Psoas muscle (tissue), 8 donors: ENCODE data around the gene ZFYVE9. TPM values are rescaled to one million over a fixed set of nuclear protein-coding genes. Genes with fewer than 3 reads are reported as not detected.
"Not testable (repeated sequence)": the region's sequence is repeated elsewhere in the genome, so short reads cannot be mapped to it uniquely, and the experiment has no call there.

Experiments
- ATAC-seq, 4 donors: fragments of 200-7000 bp; cut with Tn5 transposase; one replicate each; pipeline ENCODE4 v1.9.1; 2020; ENCODE audit warnings: moderate library complexity in 3 of 4, mild to moderate bottlenecking in 2 of 4
- DNase-seq, 2 donors: peaks; one replicate each; pipeline ENCODE4 v3.0.0-alpha.2; 2020
- H3K27ac ChIP-seq: fragments of 200-600 bp; one replicate; pipeline ENCODE4 v1.8.0; 2022
- H3K27me3 ChIP-seq, 3 donors: fragments of 200-600 bp in 1 of 3; one replicate each; pipeline versions ENCODE4 v1.6.1 to v1.8.0; 2013 to 2022; ENCODE audit warnings: low read length in 2 of 3, mild to moderate bottlenecking in 2 of 3, moderate library complexity in 1 of 3; ENCODE audit not compliant: insufficient read depth in 3 of 3
- H3K36me3 ChIP-seq, 2 donors: fragments of 200-600 bp in 1 of 2; one replicate each; pipeline versions ENCODE4 v1.6.1 to v1.8.0; 2013 to 2022; ENCODE audit warnings: low read depth in 1 of 2, mild to moderate bottlenecking in 1 of 2, moderate library complexity in 1 of 2; ENCODE audit not compliant: insufficient read depth in 1 of 2
- H3K4me1 ChIP-seq: fragments of 200-600 bp; one replicate; pipeline ENCODE4 v1.8.0; 2022
- H3K4me3 ChIP-seq: fragments of 200-600 bp; one replicate; pipeline ENCODE4 v1.8.0; 2022; ENCODE audit warnings: mild to moderate bottlenecking
- H3K9me3 ChIP-seq: fragments of 200-600 bp; one replicate; pipeline ENCODE4 v1.8.0; 2022
- CTCF ChIP-seq: fragments of 200-600 bp; IDR thresholded peaks from one replicate; pipeline ENCODE4 v1.8.0; 2022; ENCODE audit warnings: antibody characterized with exemption
- WGBS, 3 donors: extraction: QIAGEN DNeasy Blood & Tissue Kit; methylation state at CpG; one replicate each; pipeline versions ENCODE4 v1.1.6 to v1.1.7; 2013; 5-methylcytosine and 5-hydroxymethylcytosine counted together
- intact Hi-C, 2 donors: fragments of 100-400 bp; cut with DNase I; formaldehyde crosslinking; loops; one replicate each; pipeline versions ENCODE4 v1.11.0 to v1.14.2; 2022
- polyA plus RNA-seq, 3 donors: library from polyadenylated mRNA; stranded (reverse); fragments of 200-250 nt; gene quantifications; one replicate each; pipeline ENCODE4 v1.2.3, GENCODE V29; 2013
- total RNA-seq, 4 donors: library from RNA; stranded (reverse); fragmentation: NEBNext Ultra II Directional in 2 of 4; extraction: Animal tissue kit (Norgen Biotek cat#: 25700) in 2 of 4; gene quantifications; one replicate each; pipeline versions ENCODE4 v1.2.1 to v1.2.4, GENCODE V29; 2021 to 2023
- donor health status: healthy with polysubstance abuse.
- donor health status: DM: no; HTN: no; CAD: no; lungs with moderate emphysema.
- donor health status: Bipolar disorder and iron deficiency.
- donor health status: healthy.
- donor health status: DM: yes; HTN: yes; CAD: no.
- donor health status: DM: no; HTN: no; CAD: no.
- donor health status: DM: no; HTN: no; CAD: no.
- donor health status: DM: yes; HTN: yes; CAD: no.

ZFYVE9 gene
- total and polyA plus RNA-seq, 7 donors: 14.7 to 39.1 (median 31.4) TPM

- DNase-seq: no peak
- intact Hi-C loops: no loop called here
- H3K4me1 ChIP-seq: peaks cover 21% of the 10 kb centered on the region
Measured at GRCh38 chr1:52166996-52167753, 25.3 kb downstream of the ZFYVE9 start.

GRCh38 chr1:52168373-52169080, 26.6 kb downstream of the ZFYVE9 start:
- no peak for ATAC-seq
- TF ChIP-seq CTCF: no peak

More at GRCh38 chr1:52166996-52167753, 25.3 kb downstream of the ZFYVE9 start:
- ATAC-seq: peak; percentile 46 to 89 (median 84)
- no peak for TF ChIP-seq CTCF
- WGBS, 3 donors: 42 to 61% (median 46%) methylated on average over 6 of the region's 6 CpGs
- Histone ChIP-seq H3K4me3 (no peak overlapping the region), H3K27me3 (no peaks in the 10 kb centered on the region), H3K9me3 (peaks cover 7% of the 10 kb centered on the region), H3K27ac (no peak overlapping the region), H3K36me3 (no peaks in the 10 kb centered on the region)

GRCh38 chr1:52171149-52171548, 29.3 kb downstream of the ZFYVE9 start:
- H3K27ac ChIP-seq, DNase-seq, H3K27me3 ChIP-seq, ATAC-seq, H3K4me3 ChIP-seq, intact Hi-C loops, H3K36me3 ChIP-seq, H3K9me3 ChIP-seq: not testable (repeated sequence)
- 91 to 99% (median 95%) methylated on average over 4 of the region's 5 CpGs for WGBS, 3 donors
- H3K4me1 ChIP-seq: peaks cover 18% of the 10 kb centered on the region

More at GRCh38 chr1:52168373-52169080, 26.6 kb downstream of the ZFYVE9 start:
- Histone ChIP-seq H3K9me3 (peaks cover 7% of the 10 kb centered on the region), H3K36me3 (no peaks in the 10 kb centered on the region), H3K27me3 (no peaks in the 10 kb centered on the region), H3K4me1 (peaks cover 21% of the 10 kb centered on the region), H3K4me3 (no peak overlapping the region), H3K27ac (no peak overlapping the region)
- intact Hi-C loops: no loop called here
- no peak for DNase-seq
- WGBS, 3 donors: 78 to 96% (median 83%) methylated on average over 6 to 7 of the region's 7 CpGs

GRCh38 chr1:52179073-52179472, 37.2 kb downstream of the ZFYVE9 start:
- DNase-seq (no peak), ATAC-seq (no peak)
- Histone ChIP-seq H3K36me3 (no peaks in the 10 kb centered on the region), H3K27me3 (no peaks in the 10 kb centered on the region), H3K9me3 (no peaks in the 10 kb centered on the region), H3K27ac (no peak overlapping the region), H3K4me1 (no peaks in the 10 kb centered on the region), H3K4me3 (no peak overlapping the region)
- WGBS, 3 donors: 47 to 77% (median 50%) methylated on average over 6 of the region's 6 CpGs
- intact Hi-C loops: no loop called here
- TF ChIP-seq CTCF: no peak

GRCh38 chr1:52180176-52180575, 38.3 kb downstream of the ZFYVE9 start:
- no peak for TF ChIP-seq CTCF
- Histone ChIP-seq H3K27me3 (no peaks in the 10 kb centered on the region), H3K4me1 (peaks cover under 1% of the 10 kb centered on the region), H3K27ac (no peak overlapping the region), H3K4me3 (no peak overlapping the region), H3K9me3 (no peaks in the 10 kb centered on the region), H3K36me3 (no peaks in the 10 kb centered on the region)
- intact Hi-C loops: no loop called here
- no peak for DNase-seq
- WGBS, 3 donors: 79 to 87% (median 81%) methylated on average over 3 of the region's 3 CpGs
- ATAC-seq: no peak

GRCh38 chr1:52181759-52182158, 39.9 kb downstream of the ZFYVE9 start:
- H3K27ac ChIP-seq, DNase-seq, H3K4me3 ChIP-seq, H3K9me3 ChIP-seq, ATAC-seq, H3K36me3 ChIP-seq, H3K27me3 ChIP-seq, intact Hi-C loops: not testable (repeated sequence)
- peaks cover 10% of the 10 kb centered on the region for H3K4me1 ChIP-seq
- 96 to 99% (median 98%) methylated on average over 4 to 36 of the region's 36 CpGs for WGBS, 3 donors

GRCh38 chr1:52182328-52182727, 40.4 kb downstream of the ZFYVE9 start:
- not testable (repeated sequence) for H3K4me3 ChIP-seq, H3K27me3 ChIP-seq
- 65 to 74% (median 70%) methylated on average over 3 to 5 of the region's 5 CpGs for WGBS, 3 donors

More at GRCh38 chr1:52182328-52182727, 40.4 kb downstream of the ZFYVE9 start:
- H3K9me3 ChIP-seq, H3K27ac ChIP-seq, H3K36me3 ChIP-seq, intact Hi-C loops, DNase-seq, ATAC-seq: not testable (repeated sequence)
- H3K4me1 ChIP-seq: peaks cover 10% of the 10 kb centered on the region
